CD8-positive, alpha-beta memory T cell (primary cell): ENCODE results near the gene MYT1. TPM values are rescaled to one million over a fixed set of nuclear protein-coding genes. Genes with fewer than 3 reads are reported as not detected.

Experiments used
- CTCF ChIA-PET: fragments of 350-600 bp; sonication (Branson Sonifier 250); formaldehyde crosslinking; loops from one replicate; lab custom pipeline; 2021; ENCODE audit warnings: antibody characterized with exemption; lab: Charles Lee
- POLR2A ChIA-PET: fragments of 350-600 bp; sonication (Branson Sonifier 250); formaldehyde crosslinking; loops from one replicate; lab custom pipeline; 2021; ENCODE audit warnings: antibody characterized with exemption; lab: Charles Lee
- DNase-seq, 5 donors: peaks; one replicate each; pipeline versions ENCODE4 v3.0.0 to v3.0.0-alpha.2; 2020 to 2022; ENCODE audit warnings: mixed read lengths in 1 of 5
- H3K27ac ChIP-seq: one replicate; pipeline ENCODE4 v1.7.0; 2013; ENCODE audit warnings: low read depth, mild to moderate bottlenecking, low read length, moderate library complexity
- H3K27me3 ChIP-seq: 2 replicates; pipeline ENCODE4 v1.7.0; 2013; ENCODE audit warnings: low read length, mild to moderate bottlenecking; ENCODE audit not compliant: insufficient read depth, poor library complexity, severe bottlenecking
- H3K36me3 ChIP-seq: 2 replicates; pipeline ENCODE4 v1.7.0; 2013; ENCODE audit warnings: mild to moderate bottlenecking, low read length, moderate library complexity; ENCODE audit not compliant: insufficient read depth
- H3K4me1 ChIP-seq: 2 replicates; pipeline ENCODE4 v1.7.0; 2013; ENCODE audit warnings: mild to moderate bottlenecking, low read length, moderate library complexity; ENCODE audit not compliant: insufficient read depth
- H3K4me3 ChIP-seq: 2 replicates; pipeline ENCODE4 v1.7.0; 2013; ENCODE audit warnings: mild to moderate bottlenecking, low read length
- H3K9me3 ChIP-seq: 2 replicates; pipeline ENCODE4 v1.7.0; 2013; ENCODE audit warnings: mild to moderate bottlenecking, low read length
- H3K27ac Mint-ChIP-seq, 8 donors: one replicate each; pipeline ENCODE4 v1.8.0; 2020 to 2021; ENCODE audit warnings: mixed read lengths in 8 of 8, mild to moderate bottlenecking in 6 of 8, inconsistent platforms in 3 of 8, moderate library complexity in 3 of 8
- H3K27me3 Mint-ChIP-seq, 2 donors: one replicate each; pipeline ENCODE4 v1.8.0; 2020 to 2021; ENCODE audit warnings: mixed read lengths in 2 of 2, mild to moderate bottlenecking in 1 of 2, moderate library complexity in 1 of 2
- H3K36me3 Mint-ChIP-seq, 3 donors: one replicate each; pipeline ENCODE4 v1.8.0; 2020 to 2021; ENCODE audit warnings: mixed read lengths in 3 of 3, inconsistent platforms in 1 of 3, mild to moderate bottlenecking in 1 of 3
- H3K4me1 Mint-ChIP-seq, 3 donors: one replicate each; pipeline ENCODE4 v1.8.0; 2020 to 2021; ENCODE audit warnings: mixed read lengths in 3 of 3, inconsistent platforms in 1 of 3, mild to moderate bottlenecking in 1 of 3
- H3K4me3 Mint-ChIP-seq, 7 donors: one replicate each; pipeline ENCODE4 v1.8.0; 2020 to 2021; ENCODE audit warnings: mixed read lengths in 7 of 7, mild to moderate bottlenecking in 6 of 7, moderate library complexity in 4 of 7, inconsistent platforms in 2 of 7
- H3K9me3 Mint-ChIP-seq, 5 donors: one replicate each; pipeline ENCODE4 v1.8.0; 2020 to 2022; ENCODE audit warnings: mixed read lengths in 5 of 5, mild to moderate bottlenecking in 3 of 5, moderate library complexity in 2 of 5, inconsistent platforms in 1 of 5
- polyA plus RNA-seq: library from polyadenylated mRNA; unstranded; fragments of 300-500 nt; fragmentation: Illumina TruSeq; gene quantifications from one replicate; pipeline ENCODE4 v1.2.3, GENCODE V29; 2021
- total RNA-seq, 2 experiments: library from RNA; stranded (reverse); gene quantifications; one replicate each; pipeline ENCODE4 v1.2.3, GENCODE V29; 2021

Gene MYT1
- total and polyA plus RNA-seq, 3 experiments from 2014 or later, result 0.07 TPM; not detected in 2

DNA sequence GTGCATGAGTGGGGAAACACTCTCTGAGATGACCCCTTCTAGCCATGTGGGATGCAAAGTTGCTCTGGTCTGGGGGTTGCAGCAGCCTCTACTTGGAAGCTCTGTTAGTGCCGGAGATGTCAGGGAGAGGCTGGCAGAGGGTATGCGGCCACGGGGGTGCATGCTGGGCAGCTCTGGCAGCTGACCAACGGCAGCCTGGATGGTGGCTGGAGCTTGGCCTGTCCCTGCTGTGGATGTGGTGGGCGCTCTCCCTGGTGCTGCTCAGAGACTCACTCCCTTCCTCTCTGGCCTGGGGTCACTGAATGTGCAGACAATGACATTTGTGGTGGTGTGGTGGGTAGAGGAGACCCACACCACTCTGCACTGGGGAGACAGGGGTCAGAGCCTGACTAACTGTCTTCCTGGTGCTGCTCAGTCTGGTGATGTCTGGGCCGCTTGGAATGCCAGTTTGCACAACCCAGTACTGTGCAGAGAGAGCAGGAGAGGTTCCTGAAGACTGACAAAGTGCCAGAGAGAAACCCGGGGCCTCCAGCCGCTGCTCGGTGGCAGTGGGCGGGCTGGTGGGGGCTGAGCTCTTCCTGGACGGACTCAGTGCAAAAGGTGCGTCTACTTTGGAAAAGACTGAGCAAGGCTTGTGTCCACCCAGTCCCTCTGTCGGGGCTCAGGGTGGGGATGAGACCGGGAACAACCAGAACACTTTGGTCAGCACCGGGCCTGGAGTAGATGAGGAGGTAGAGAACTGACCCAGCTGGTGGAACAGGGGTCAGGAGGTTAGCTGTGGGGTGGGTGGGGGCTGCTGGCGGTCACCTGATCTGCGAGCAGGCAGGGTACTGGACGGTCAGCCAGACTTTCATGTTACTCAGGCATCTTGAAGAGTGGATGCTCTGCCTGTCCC, 2.7 kb downstream of the MYT1 start:
- Histone ChIP-seq H3K36me3 (no peaks in the 10 kb centered on the region), H3K4me1 (no peaks in the 10 kb centered on the region), H3K27me3 (peaks cover 16% of the 10 kb centered on the region), H3K9me3 (no peaks in the 10 kb centered on the region), H3K27ac (no peak overlapping the region), H3K4me3 (no peak overlapping the region)
- ChIA-PET CTCF (no interaction called here), POLR2A (no interaction called here)
- no peak for DNase-seq
- no peaks in the 10 kb centered on the region for H3K36me3 Mint-ChIP-seq
- H3K27me3 Mint-ChIP-seq, result peaks cover 28 to 76% of the 10 kb centered on the region in 2 donors
- H3K4me3 Mint-ChIP-seq, result no peak overlapping the region
- H3K9me3 Mint-ChIP-seq, result no peaks in the 10 kb centered on the region
- H3K4me1 Mint-ChIP-seq, result no peaks in the 10 kb centered on the region
- H3K27ac Mint-ChIP-seq, result no peak overlapping the region

DNA sequence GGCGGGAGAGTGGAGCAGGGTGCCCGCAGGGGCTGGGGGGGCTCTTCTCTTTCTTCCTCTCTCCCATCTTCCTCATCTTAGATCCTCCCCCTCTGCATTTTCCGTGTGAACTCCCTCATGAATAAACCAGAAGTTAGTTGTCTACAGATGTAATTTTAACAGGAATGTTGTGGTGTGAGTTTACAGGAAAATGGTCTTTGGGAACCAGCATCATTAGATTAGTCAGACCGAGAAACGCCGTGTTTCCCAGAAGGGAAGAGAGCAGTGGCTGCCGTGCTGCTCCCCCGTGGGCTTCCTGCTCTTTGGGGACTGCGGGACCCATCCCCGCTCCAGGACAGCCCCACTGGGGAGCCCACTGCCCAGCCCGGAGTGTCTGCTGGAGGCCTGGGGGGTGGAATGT, 3.4 kb downstream of the MYT1 start:
- Histone ChIP-seq H3K9me3 (no peaks in the 10 kb centered on the region), H3K27me3 (peaks cover 16% of the 10 kb centered on the region), H3K27ac (no peak overlapping the region), H3K4me3 (no peak overlapping the region), H3K4me1 (no peaks in the 10 kb centered on the region), H3K36me3 (no peaks in the 10 kb centered on the region)
- peak overlapping the region in 1 of 8 donors; percentile 52 for H3K27ac Mint-ChIP-seq
- H3K27me3 Mint-ChIP-seq, result peaks cover 27 to 69% of the 10 kb centered on the region in 2 donors
- H3K4me1 Mint-ChIP-seq, result no peaks in the 10 kb centered on the region
- DNase-seq, result no peak
- ChIA-PET POLR2A (no interaction called here), CTCF (no interaction called here)
- no peaks in the 10 kb centered on the region for H3K36me3 Mint-ChIP-seq
- H3K9me3 Mint-ChIP-seq, result no peaks in the 10 kb centered on the region
- H3K4me3 Mint-ChIP-seq, result no peak overlapping the region

DNA sequence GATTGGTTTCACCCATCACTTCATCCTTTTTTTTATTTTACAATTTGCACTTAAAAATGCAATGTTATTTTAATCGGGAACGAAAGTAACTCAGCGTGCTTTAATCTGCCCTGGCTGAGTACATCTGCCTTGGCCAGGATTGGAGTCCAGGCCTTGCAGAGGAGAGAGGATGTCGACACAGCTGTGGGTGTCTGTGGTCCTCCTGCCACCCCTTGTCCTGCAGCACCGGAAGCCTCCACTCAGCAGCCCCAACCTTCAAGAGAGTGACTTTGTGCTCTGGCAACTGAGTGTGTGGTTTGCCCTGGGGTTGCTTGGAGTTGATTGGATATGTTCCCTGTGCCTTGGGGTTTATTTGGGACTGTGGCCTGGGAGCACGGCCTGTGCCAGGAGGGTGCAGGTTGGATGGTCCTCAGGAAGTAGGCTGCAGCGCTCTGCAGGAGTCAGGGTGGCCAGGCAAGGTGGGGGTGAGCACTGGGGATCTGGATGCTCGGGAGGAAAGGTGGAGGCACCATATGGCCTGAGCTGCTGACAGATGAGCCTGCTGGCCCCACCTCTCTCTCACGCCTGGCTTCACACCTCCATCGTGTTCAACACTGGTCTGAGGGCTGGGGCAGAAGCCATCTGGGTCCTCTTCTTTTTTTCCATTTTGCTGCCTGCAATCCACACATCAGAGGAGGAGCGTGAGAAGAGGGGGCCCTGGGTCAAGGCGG, 4.3 kb downstream of the MYT1 start:
- no peak overlapping the region for H3K4me3 Mint-ChIP-seq
- H3K9me3 ChIP-seq, result no peaks in the 10 kb centered on the region
- no peak overlapping the region for H3K27ac Mint-ChIP-seq
- POLR2A ChIA-PET, result no interaction called here
- no peaks in the 10 kb centered on the region for H3K4me1 ChIP-seq
- no peaks in the 10 kb centered on the region for H3K4me1 Mint-ChIP-seq
- peaks cover 26 to 65% of the 10 kb centered on the region in 2 donors for H3K27me3 Mint-ChIP-seq
- H3K27me3 ChIP-seq, result peaks cover 9% of the 10 kb centered on the region
- DNase-seq, result no peak
- H3K36me3 Mint-ChIP-seq, result no peaks in the 10 kb centered on the region
- no peak overlapping the region for H3K27ac ChIP-seq
- H3K36me3 ChIP-seq, result no peaks in the 10 kb centered on the region
- CTCF ChIA-PET, result no interaction called here
- no peaks in the 10 kb centered on the region for H3K9me3 Mint-ChIP-seq
- no peak overlapping the region for H3K4me3 ChIP-seq

DNA sequence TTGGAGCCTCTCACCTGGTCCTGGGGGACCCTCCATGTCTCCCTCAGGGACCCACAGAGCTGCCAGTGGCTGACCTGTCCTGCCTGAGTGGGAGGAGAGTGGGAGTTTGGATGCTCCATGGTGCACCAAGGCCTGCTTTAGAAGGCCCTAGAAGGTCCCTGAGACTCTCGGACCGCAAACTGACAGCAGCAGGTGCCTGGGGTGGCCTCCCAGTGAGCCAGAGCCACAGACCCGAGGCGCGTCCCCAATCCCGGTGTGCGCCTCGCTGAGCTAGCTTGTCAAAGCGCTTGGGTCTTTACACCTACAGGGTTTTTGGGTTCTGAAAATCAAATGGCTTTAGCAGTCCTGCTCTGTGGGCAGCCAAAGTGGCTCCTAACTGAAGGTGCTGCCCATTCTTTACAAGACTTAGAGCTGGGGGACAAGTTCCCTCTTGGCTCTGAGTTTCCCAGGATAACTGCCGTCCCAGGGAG, 4.9 kb downstream of the MYT1 start:
- Mint-ChIP-seq H3K9me3 (no peaks in the 10 kb centered on the region), H3K36me3 (no peaks in the 10 kb centered on the region), H3K27me3 (peaks cover 21 to 59% of the 10 kb centered on the region in 2 donors), H3K4me3 (no peak overlapping the region), H3K4me1 (no peaks in the 10 kb centered on the region), H3K27ac (no peak overlapping the region)
- CTCF ChIA-PET, result no interaction called here
- DNase-seq, result no peak
- no peaks in the 10 kb centered on the region for H3K4me1 ChIP-seq
- no peak overlapping the region for H3K27ac ChIP-seq
- H3K27me3 ChIP-seq, result peaks cover 9% of the 10 kb centered on the region
- H3K4me3 ChIP-seq, result no peak overlapping the region
- H3K36me3 ChIP-seq, result no peaks in the 10 kb centered on the region
- POLR2A ChIA-PET, result no interaction called here
- no peaks in the 10 kb centered on the region for H3K9me3 ChIP-seq

DNA sequence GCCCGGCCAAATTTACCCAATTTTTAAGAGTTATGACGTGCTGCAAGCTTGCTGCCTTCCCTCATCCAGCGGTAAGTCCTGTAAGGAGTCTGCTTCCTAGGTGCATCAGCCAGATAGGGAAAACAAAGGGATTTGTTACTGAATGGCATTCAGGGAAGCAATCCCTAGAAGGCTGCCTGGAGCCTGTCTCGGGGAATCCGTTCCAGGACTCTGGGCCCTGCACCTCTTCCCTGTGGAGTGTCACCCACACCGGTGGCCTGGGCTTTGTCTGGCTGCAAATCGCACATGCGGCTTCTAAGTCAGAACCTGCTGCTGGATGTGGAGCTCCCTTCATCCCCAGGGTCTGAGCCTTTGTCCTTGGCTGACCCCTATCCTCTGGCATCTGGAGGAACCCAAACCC, 7.0 kb downstream of the MYT1 start:
- DNase-seq, result no peak
- no peaks in the 10 kb centered on the region for H3K36me3 Mint-ChIP-seq
- H3K4me1 Mint-ChIP-seq, result no peaks in the 10 kb centered on the region
- Histone ChIP-seq H3K4me1 (no peaks in the 10 kb centered on the region), H3K27me3 (peaks cover 8% of the 10 kb centered on the region), H3K27ac (no peak overlapping the region), H3K36me3 (no peaks in the 10 kb centered on the region), H3K9me3 (no peaks in the 10 kb centered on the region), H3K4me3 (no peak overlapping the region)
- no peaks in the 10 kb centered on the region for H3K9me3 Mint-ChIP-seq
- no peak overlapping the region for H3K27ac Mint-ChIP-seq
- H3K4me3 Mint-ChIP-seq, result no peak overlapping the region
- ChIA-PET CTCF (no interaction called here), POLR2A (no interaction called here)
- peaks cover 15 to 40% of the 10 kb centered on the region in 2 donors for H3K27me3 Mint-ChIP-seq

DNA sequence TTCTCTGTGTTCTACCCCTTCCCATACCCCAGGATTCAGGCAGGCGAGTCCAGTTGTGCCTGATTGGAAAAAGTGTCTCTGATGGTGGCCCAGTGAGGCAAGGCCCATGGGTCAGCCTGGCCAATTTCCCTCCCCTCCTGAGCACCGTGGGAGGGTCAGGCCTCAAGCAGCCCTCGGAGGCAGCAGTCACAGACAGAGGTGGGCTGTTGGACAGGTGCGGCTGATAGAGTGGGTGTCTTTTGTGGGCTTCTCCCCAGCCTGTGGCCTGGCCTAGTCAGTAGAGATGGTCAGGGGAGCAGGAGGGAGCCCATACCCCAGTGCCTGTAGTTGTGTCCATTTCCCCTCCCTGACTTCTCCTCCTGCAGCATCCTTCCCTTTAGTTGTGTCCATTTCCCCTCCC, 8.9 kb downstream of the MYT1 start:
- no peak for DNase-seq
- no peaks in the 10 kb centered on the region for H3K4me1 Mint-ChIP-seq
- ChIA-PET POLR2A (no interaction called here), CTCF (no interaction called here)
- H3K4me3 ChIP-seq, result no peak overlapping the region
- H3K27ac ChIP-seq, result no peak overlapping the region
- H3K9me3 ChIP-seq, result no peaks in the 10 kb centered on the region
- H3K36me3 ChIP-seq, result no peaks in the 10 kb centered on the region
- H3K27me3 Mint-ChIP-seq, result peaks cover 12 to 34% of the 10 kb centered on the region in 2 donors
- no peak overlapping the region for H3K27ac Mint-ChIP-seq
- H3K4me1 ChIP-seq, result no peaks in the 10 kb centered on the region
- no peak overlapping the region for H3K4me3 Mint-ChIP-seq
- no peaks in the 10 kb centered on the region for H3K9me3 Mint-ChIP-seq
- no peaks in the 10 kb centered on the region for H3K27me3 ChIP-seq
- no peaks in the 10 kb centered on the region for H3K36me3 Mint-ChIP-seq

DNA sequence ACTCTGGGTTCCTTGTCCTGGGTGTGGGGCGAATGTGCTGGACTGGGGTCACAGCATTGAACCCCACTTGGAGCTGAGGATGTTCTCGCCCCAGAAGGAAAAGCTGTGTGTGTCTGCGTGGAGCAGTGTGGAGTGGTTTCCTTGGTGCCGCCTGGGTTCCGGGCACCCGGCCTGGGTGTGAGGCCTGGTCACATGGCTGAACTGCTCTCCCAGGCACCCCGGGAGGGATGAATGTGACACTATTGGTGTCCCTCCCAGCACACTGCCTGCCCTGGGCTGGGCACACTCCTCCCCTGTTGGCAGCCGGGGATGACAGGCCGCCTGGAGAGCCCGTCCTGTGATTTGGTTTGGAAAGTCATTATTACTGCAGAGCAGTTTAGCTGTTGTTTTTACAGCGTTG, 12.3 kb downstream of the MYT1 start:
- ChIA-PET POLR2A (no interaction called here), CTCF (no interaction called here)
- Histone ChIP-seq H3K27ac (no peak overlapping the region), H3K27me3 (peaks cover 3% of the 10 kb centered on the region), H3K4me3 (no peak overlapping the region), H3K9me3 (no peaks in the 10 kb centered on the region), H3K36me3 (no peaks in the 10 kb centered on the region), H3K4me1 (no peaks in the 10 kb centered on the region)
- H3K36me3 Mint-ChIP-seq, result no peaks in the 10 kb centered on the region
- no peak overlapping the region for H3K27ac Mint-ChIP-seq
- H3K27me3 Mint-ChIP-seq, result peaks cover 13 to 23% of the 10 kb centered on the region in 2 donors
- H3K4me1 Mint-ChIP-seq, result peaks cover 13 to 21% (median 18%) of the 10 kb centered on the region in 3 donors
- peaks cover 0 to 1% (median 0%) of the 10 kb centered on the region in 5 donors for H3K9me3 Mint-ChIP-seq
- DNase-seq, result no peak
- H3K4me3 Mint-ChIP-seq, result no peak overlapping the region

DNA sequence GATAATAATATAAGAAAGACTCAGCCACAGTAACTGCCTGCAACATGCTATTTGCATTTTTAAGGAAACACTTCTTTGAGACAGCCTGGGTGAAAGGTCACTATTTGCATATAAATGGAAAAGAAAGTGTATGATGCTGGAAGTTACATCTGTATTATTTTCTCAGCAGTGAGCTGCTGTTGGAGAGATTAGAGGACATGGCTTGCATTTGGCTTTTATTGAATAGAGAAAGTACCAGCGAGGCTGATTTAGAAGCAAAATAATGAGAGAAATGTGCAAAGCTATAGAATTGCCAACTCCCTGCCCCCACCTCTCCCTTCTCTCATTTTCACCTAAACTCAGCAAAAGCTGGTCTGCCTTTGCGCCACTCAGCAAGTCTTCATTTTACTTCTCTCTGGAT, 12.7 kb downstream of the MYT1 start:
- POLR2A ChIA-PET, result no interaction called here
- no peak overlapping the region for H3K27ac Mint-ChIP-seq

More for the DNA sequence above, 12.7 kb downstream of the MYT1 start:
- H3K4me1 Mint-ChIP-seq, result peaks cover 13 to 21% (median 18%) of the 10 kb centered on the region in 3 donors
- no peak overlapping the region for H3K4me3 Mint-ChIP-seq
- Histone ChIP-seq H3K36me3 (no peaks in the 10 kb centered on the region), H3K4me3 (no peak overlapping the region), H3K27ac (no peak overlapping the region), H3K27me3 (peaks cover 4% of the 10 kb centered on the region), H3K9me3 (no peaks in the 10 kb centered on the region), H3K4me1 (no peaks in the 10 kb centered on the region)
- H3K36me3 Mint-ChIP-seq, result no peaks in the 10 kb centered on the region
- CTCF ChIA-PET, result no interaction called here
- H3K27me3 Mint-ChIP-seq, result peaks cover 16 to 23% of the 10 kb centered on the region in 2 donors
- DNase-seq, result no peak
- H3K9me3 Mint-ChIP-seq, result peaks cover 0 to 1% (median 0%) of the 10 kb centered on the region in 5 donors
